ENCODE measurements around the gene MAGI1. TPM values are rescaled to one million over a fixed set of nuclear protein-coding genes. Genes with fewer than 3 reads are reported as not detected.

MAGI1 gene
- total and polyA plus RNA-seq, 10 donors: 3.5 to 104 (median 62.3) TPM

DNA sequence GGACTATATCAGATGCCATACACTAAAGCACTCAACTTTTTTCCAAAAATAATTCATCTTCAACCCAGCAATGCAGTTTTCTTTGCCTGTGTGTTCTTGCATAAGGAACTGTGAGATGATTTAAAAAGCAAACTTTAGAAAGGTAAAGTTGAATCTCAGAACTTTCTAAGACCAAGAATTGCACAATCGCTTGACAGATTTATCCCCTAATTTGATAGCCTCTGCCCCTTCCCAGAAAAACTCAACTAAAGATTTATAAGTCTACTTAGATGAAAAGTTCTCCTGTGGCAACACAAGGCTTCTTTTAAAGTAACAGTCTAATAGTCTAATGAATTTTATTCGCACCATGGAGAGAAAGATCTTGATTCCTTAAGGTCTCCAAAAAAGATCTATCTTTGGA lies 259.3 kb downstream of the MAGI1 start:
- no peaks in the 10 kb centered on the region for H3K9me3 ChIP-seq
- H3K4me1 ChIP-seq: peaks cover 0 to 5% (median 0%) of the 10 kb centered on the region in 6 donors
- H3K27ac ChIP-seq: no peak overlapping the region
- no peaks in the 10 kb centered on the region for H3K36me3 ChIP-seq
- DNase-seq: no peak
- intact Hi-C loops (cut with DNase I; ENCODE audit: low total_unique reads): no loop called here
- H3K4me3 ChIP-seq: no peak overlapping the region
- TF ChIP-seq POLR2A (IDR thresholded peaks at IDR 0.05): no peak
- TF ChIP-seq, protein P1, sequence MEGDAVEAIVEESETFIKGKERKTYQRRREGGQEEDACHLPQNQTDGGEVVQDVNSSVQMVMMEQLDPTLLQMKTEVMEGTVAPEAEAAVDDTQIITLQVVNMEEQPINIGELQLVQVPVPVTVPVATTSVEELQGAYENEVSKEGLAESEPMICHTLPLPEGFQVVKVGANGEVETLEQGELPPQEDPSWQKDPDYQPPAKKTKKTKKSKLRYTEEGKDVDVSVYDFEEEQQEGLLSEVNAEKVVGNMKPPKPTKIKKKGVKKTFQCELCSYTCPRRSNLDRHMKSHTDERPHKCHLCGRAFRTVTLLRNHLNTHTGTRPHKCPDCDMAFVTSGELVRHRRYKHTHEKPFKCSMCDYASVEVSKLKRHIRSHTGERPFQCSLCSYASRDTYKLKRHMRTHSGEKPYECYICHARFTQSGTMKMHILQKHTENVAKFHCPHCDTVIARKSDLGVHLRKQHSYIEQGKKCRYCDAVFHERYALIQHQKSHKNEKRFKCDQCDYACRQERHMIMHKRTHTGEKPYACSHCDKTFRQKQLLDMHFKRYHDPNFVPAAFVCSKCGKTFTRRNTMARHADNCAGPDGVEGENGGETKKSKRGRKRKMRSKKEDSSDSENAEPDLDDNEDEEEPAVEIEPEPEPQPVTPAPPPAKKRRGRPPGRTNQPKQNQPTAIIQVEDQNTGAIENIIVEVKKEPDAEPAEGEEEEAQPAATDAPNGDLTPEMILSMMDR (IDR thresholded peaks at IDR 0.05 in 8 of 11, conservative IDR thresholded peaks at IDR 0.05 in 3 of 11): no peak
- no peak for TF ChIP-seq POLR2AphosphoS5 (IDR thresholded peaks at IDR 0.05)
- WGBS, 5 donors: 91 to 96% (median 95%) methylated on average over 2 of the region's 2 CpGs
- H3K27me3 ChIP-seq (replicated peaks in 1 of 7): no peaks in the 10 kb centered on the region

DNA sequence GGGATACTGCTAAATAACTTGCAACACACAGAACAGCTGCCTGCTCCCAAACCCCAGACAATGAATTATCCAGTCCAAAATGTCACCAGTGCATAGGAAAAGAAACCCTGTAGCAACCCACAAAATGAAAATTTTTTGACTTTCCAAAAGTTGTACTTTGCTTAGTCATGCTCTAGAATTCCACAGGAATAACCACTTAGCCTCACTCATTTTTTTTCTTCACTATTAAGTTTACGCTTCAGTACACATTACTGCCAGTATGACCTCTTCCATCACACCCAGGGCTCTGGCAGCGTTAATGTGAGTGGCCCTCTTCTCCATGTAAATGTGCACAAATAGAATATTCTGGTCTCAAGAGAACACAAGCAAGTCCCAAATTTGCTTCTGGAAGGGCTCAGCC lies 259.8 kb downstream of the MAGI1 start:
- Histone ChIP-seq H3K27ac (no peak overlapping the region), H3K4me1 (peaks cover 0 to 5% (median 0%) of the 10 kb centered on the region in 6 donors), H3K36me3 (no peaks in the 10 kb centered on the region), H3K27me3 (replicated peaks in 1 of 7) (no peaks in the 10 kb centered on the region), H3K4me3 (no peak overlapping the region), H3K9me3 (no peaks in the 10 kb centered on the region)
- TF ChIP-seq, protein P1 (IDR thresholded peaks at IDR 0.05 in 8 of 11, conservative IDR thresholded peaks at IDR 0.05 in 3 of 11): no peak
- TF ChIP-seq POLR2A (IDR thresholded peaks at IDR 0.05) (no peak), POLR2AphosphoS5 (IDR thresholded peaks at IDR 0.05) (no peak)
- 74 to 82% (median 77%) methylated on average over 2 of the region's 2 CpGs for WGBS, 5 donors
- intact Hi-C loops (cut with DNase I; ENCODE audit: low total_unique reads): no loop called here
- no peak for DNase-seq

DNA sequence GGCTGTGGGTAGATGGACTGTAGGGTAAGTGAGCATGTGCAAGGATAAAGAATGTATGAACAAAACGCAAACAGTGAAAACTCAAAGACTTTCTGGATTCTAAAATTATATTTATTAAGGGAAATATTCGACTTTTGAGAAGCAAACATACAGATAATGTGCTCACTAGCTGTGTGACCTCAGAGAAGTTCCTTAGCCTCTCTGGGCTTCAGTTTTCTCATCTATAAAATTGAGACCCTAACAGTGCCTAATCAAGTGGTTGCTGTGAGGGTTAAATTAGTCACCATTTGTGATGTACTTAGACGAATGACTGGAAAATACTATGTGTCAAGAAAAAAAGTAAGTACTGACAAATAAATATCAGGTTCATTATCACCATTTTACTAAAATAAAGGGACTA lies 261.7 kb downstream of the MAGI1 start:
- whole genome bisulfite sequencing, 5 donors: 68 to 79% (median 73%) methylated on average over 3 of the region's 3 CpGs
- peaks cover 0 to 5% (median 0%) of the 10 kb centered on the region in 6 donors for H3K4me1 ChIP-seq
- H3K36me3 ChIP-seq: no peaks in the 10 kb centered on the region
- DNase-seq: no peak
- no peaks in the 10 kb centered on the region for H3K27me3 ChIP-seq (replicated peaks in 1 of 7)
- no peaks in the 10 kb centered on the region for H3K9me3 ChIP-seq
- no peak overlapping the region for H3K4me3 ChIP-seq
- intact Hi-C loops (cut with DNase I; ENCODE audit: low total_unique reads): no loop called here
- H3K27ac ChIP-seq: no peak overlapping the region
- TF ChIP-seq POLR2AphosphoS5 (IDR thresholded peaks at IDR 0.05) (no peak), POLR2A (IDR thresholded peaks at IDR 0.05) (no peak)
- TF ChIP-seq, protein P1 (IDR thresholded peaks at IDR 0.05 in 8 of 11, conservative IDR thresholded peaks at IDR 0.05 in 3 of 11): no peak

DNA sequence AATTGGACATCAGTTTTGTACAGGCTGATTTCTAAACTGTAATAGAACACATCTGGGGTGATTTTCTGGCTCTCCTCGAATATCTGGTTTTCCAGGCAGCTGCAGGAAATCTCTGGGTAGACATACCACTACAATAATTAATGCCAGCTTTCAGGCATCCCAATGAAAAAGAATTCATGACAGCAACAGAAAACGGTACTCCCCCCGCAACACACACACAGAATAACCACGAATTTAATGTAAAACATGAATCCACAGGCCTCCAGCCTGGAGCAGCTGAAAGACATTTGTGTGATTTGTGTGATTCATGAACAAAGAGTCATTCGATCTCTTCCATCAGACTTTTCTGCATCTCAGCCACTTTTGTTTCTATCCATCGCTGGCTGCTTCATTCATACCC lies 262.2 kb downstream of the MAGI1 start:
- intact Hi-C loops (cut with DNase I; ENCODE audit: low total_unique reads): no loop called here
- Histone ChIP-seq H3K4me3 (no peak overlapping the region), H3K4me1 (peaks cover 0 to 5% (median 0%) of the 10 kb centered on the region in 6 donors), H3K27ac (no peak overlapping the region), H3K36me3 (no peaks in the 10 kb centered on the region), H3K9me3 (no peaks in the 10 kb centered on the region), H3K27me3 (replicated peaks in 1 of 7) (no peaks in the 10 kb centered on the region)
- no peak for DNase-seq
- 67 to 83% (median 82%) methylated on average over 6 of the region's 6 CpGs for WGBS, 5 donors
- TF ChIP-seq POLR2AphosphoS5 (IDR thresholded peaks at IDR 0.05) (no peak), POLR2A (IDR thresholded peaks at IDR 0.05) (no peak)
- TF ChIP-seq, protein P1 (IDR thresholded peaks at IDR 0.05 in 8 of 11, conservative IDR thresholded peaks at IDR 0.05 in 3 of 11): no peak
